ENCODE measurements around the gene SLC46A2. TPM values are rescaled to one million over a fixed set of nuclear protein-coding genes. Genes with fewer than 3 reads are reported as not detected.

SLC46A2 gene
- total RNA-seq, 4 donors from 2014 or later: 0.21 to 1.8 (median 0.22) TPM; not detected in 1

- H3K4me3 ChIP-seq: no peak overlapping the region
- no peaks in the 10 kb centered on the region for H3K4me1 ChIP-seq
- no peaks in the 10 kb centered on the region for H3K27me3 ChIP-seq
- WGBS, 2 donors: 45 to 48% methylated on average over 6 of the region's 6 CpGs
- no peaks in the 10 kb centered on the region for H3K9me3 ChIP-seq
- H3K27ac ChIP-seq: no peak overlapping the region
- TF ChIP-seq CTCF (IDR thresholded peaks at IDR 0.05): no peak
- peak in 1 of 2 donors; percentile 47 for TF ChIP-seq EP300 (IDR thresholded peaks at IDR 0.05)
- no peak for TF ChIP-seq POLR2A (IDR thresholded peaks at IDR 0.05)
- H3K36me3 ChIP-seq: no peaks in the 10 kb centered on the region
- DNase-seq (ENCODE audit: low spot score in 2 of 2): no peak
These were observed 8.2 kb upstream of the SLC46A2 start for GRCh38 chr9:112898872-112899311.

- no peaks in the 10 kb centered on the region for H3K36me3 ChIP-seq
- WGBS, 2 donors: 54 to 61% methylated on average over 3 of the region's 3 CpGs
- peaks cover 0 to 5% of the 10 kb centered on the region in 2 donors for H3K27me3 ChIP-seq
- H3K4me3 ChIP-seq: no peak overlapping the region
- no peak for DNase-seq (ENCODE audit: low spot score in 2 of 2)
- peaks cover 0 to under 1% (median 0%) of the 10 kb centered on the region in 4 donors for H3K4me1 ChIP-seq
- no peak overlapping the region for H3K27ac ChIP-seq
- TF ChIP-seq EP300 (IDR thresholded peaks at IDR 0.05): no peak
- no peak for TF ChIP-seq POLR2A (IDR thresholded peaks at IDR 0.05)
- no peak for TF ChIP-seq CTCF (IDR thresholded peaks at IDR 0.05)
- no peaks in the 10 kb centered on the region for H3K9me3 ChIP-seq
These were observed 5.5 kb upstream of the SLC46A2 start for GRCh38 chr9:112896131-112896530.

GRCh38 chr9:112894699-112895098 is 4.0 kb upstream of the SLC46A2 start:
- TF ChIP-seq CTCF (IDR thresholded peaks at IDR 0.05) (no peak), EP300 (IDR thresholded peaks at IDR 0.05) (peak in 1 of 2 donors; percentile 66), POLR2A (IDR thresholded peaks at IDR 0.05) (no peak)
- peaks cover 0 to 18% of the 10 kb centered on the region in 2 donors for H3K27me3 ChIP-seq
- WGBS, 2 donors: 80 to 88% methylated on average over 1 of the region's 1 CpG
- peaks cover 0 to 14% (median 5%) of the 10 kb centered on the region in 4 donors for H3K4me1 ChIP-seq
- H3K27ac ChIP-seq: peak overlapping the region in 1 of 4 donors; percentile 34
- no peaks in the 10 kb centered on the region for H3K9me3 ChIP-seq
- H3K4me3 ChIP-seq: no peak overlapping the region
- no peaks in the 10 kb centered on the region for H3K36me3 ChIP-seq
- peak in 1 of 2 donors; percentile 13 for DNase-seq (ENCODE audit: low spot score in 2 of 2)

- Histone ChIP-seq H3K4me1 (peaks cover 0 to 14% (median 5%) of the 10 kb centered on the region in 4 donors), H3K36me3 (no peaks in the 10 kb centered on the region), H3K9me3 (no peaks in the 10 kb centered on the region), H3K27ac (no peak overlapping the region), H3K4me3 (no peak overlapping the region), H3K27me3 (peaks cover 0 to 18% of the 10 kb centered on the region in 2 donors)
- WGBS, 2 donors: 89 to 97% methylated on average over 1 of the region's 1 CpG
- TF ChIP-seq CTCF (IDR thresholded peaks at IDR 0.05) (no peak), POLR2A (IDR thresholded peaks at IDR 0.05) (no peak), EP300 (IDR thresholded peaks at IDR 0.05) (no peak)
- no peak for DNase-seq (ENCODE audit: low spot score in 2 of 2)
These were observed 3.4 kb upstream of the SLC46A2 start for GRCh38 chr9:112894041-112894440.

- no peaks in the 10 kb centered on the region for H3K36me3 ChIP-seq
- H3K27me3 ChIP-seq: peaks cover 0 to 18% of the 10 kb centered on the region in 2 donors
- peaks cover 0 to 14% (median 5%) of the 10 kb centered on the region in 4 donors for H3K4me1 ChIP-seq
- H3K4me3 ChIP-seq: no peak overlapping the region
- no peak overlapping the region for H3K27ac ChIP-seq
- no peak for DNase-seq (ENCODE audit: low spot score in 2 of 2)
- no peaks in the 10 kb centered on the region for H3K9me3 ChIP-seq
- TF ChIP-seq CTCF (IDR thresholded peaks at IDR 0.05) (no peak), EP300 (IDR thresholded peaks at IDR 0.05) (no peak), POLR2A (IDR thresholded peaks at IDR 0.05) (no peak)
- 74 to 81% methylated on average over 2 of the region's 2 CpGs for WGBS, 2 donors
These were observed 2.3 kb upstream of the SLC46A2 start for GRCh38 chr9:112892981-112893380.

All from tibial nerve (tissue), 4 donors.